ENCODE results near the gene MTAP. TPM values are rescaled to one million over a fixed set of nuclear protein-coding genes. Genes with fewer than 3 reads are reported as not detected.

The MTAP gene
- total and polyA plus RNA-seq, 9 of the 15 experiments (the other 6 are each of a cell fraction or from before 2014, with no cell fraction given): 0.07 TPM; not detected in 8

DNA sequence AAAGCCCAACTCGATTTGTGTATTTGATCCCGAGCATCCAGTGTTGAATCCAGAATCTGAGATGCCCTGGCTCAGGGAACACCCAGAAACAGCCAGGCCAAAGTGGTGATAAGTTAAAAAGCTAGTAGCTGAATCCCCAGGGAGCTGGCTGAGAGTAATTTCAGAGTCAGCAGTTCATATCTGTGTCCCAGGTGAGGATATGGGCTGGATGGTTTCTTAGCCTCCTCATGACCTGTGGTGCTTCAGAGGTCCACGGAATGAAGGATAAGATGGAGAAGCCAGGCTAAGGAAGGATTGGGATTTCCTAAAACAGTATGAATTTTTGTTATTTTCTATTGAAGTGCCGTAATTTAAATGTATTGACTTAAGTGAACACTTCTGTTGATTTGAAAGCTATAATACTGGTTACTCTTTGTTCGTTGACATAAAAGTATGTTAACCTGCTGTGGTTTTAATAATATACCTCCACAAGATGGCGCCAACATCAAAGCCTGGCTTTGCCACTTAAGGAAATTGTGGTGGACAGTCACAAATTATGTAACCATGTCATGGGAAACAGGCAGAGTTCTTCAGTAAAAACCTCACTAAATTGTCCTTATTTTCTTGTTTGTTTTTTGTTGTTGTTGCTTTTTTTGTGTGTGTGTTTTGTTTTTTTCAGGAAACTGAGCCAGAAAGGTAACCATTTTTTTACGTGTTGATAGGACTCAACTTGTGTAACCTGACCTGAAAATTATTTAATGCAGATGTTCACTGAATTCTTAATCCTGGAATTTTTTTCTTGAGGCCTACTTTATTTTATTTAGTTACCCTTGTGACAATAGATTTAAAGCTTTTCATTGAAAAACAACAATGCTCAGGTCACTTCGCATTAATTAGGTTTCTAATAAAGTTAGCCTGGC is 11.4 kb downstream of the MTAP start (continued):
- TF ChIP-seq, protein P1, sequence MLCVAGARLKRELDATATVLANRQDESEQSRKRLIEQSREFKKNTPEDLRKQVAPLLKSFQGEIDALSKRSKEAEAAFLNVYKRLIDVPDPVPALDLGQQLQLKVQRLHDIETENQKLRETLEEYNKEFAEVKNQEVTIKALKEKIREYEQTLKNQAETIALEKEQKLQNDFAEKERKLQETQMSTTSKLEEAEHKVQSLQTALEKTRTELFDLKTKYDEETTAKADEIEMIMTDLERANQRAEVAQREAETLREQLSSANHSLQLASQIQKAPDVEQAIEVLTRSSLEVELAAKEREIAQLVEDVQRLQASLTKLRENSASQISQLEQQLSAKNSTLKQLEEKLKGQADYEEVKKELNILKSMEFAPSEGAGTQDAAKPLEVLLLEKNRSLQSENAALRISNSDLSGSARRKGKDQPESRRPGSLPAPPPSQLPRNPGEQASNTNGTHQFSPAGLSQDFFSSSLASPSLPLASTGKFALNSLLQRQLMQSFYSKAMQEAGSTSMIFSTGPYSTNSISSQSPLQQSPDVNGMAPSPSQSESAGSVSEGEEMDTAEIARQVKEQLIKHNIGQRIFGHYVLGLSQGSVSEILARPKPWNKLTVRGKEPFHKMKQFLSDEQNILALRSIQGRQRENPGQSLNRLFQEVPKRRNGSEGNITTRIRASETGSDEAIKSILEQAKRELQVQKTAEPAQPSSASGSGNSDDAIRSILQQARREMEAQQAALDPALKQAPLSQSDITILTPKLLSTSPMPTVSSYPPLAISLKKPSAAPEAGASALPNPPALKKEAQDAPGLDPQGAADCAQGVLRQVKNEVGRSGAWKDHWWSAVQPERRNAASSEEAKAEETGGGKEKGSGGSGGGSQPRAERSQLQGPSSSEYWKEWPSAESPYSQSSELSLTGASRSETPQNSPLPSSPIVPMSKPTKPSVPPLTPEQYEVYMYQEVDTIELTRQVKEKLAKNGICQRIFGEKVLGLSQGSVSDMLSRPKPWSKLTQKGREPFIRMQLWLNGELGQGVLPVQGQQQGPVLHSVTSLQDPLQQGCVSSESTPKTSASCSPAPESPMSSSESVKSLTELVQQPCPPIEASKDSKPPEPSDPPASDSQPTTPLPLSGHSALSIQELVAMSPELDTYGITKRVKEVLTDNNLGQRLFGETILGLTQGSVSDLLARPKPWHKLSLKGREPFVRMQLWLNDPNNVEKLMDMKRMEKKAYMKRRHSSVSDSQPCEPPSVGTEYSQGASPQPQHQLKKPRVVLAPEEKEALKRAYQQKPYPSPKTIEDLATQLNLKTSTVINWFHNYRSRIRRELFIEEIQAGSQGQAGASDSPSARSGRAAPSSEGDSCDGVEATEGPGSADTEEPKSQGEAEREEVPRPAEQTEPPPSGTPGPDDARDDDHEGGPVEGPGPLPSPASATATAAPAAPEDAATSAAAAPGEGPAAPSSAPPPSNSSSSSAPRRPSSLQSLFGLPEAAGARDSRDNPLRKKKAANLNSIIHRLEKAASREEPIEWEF (CRISPR knock-in tag; IDR thresholded peaks at IDR 0.05): no peak
- TF ChIP-seq TAF9B (IDR thresholded peaks at IDR 0.05; ENCODE audit: partially characterized antibody) (no peak), SMAD4 (CRISPR knock-in tag; conservative IDR thresholded peaks at IDR 0.05) (no peak), ZNF3 (CRISPR knock-in tag; IDR thresholded peaks at IDR 0.05) (no peak)
- TF ChIP-seq, protein P2, sequence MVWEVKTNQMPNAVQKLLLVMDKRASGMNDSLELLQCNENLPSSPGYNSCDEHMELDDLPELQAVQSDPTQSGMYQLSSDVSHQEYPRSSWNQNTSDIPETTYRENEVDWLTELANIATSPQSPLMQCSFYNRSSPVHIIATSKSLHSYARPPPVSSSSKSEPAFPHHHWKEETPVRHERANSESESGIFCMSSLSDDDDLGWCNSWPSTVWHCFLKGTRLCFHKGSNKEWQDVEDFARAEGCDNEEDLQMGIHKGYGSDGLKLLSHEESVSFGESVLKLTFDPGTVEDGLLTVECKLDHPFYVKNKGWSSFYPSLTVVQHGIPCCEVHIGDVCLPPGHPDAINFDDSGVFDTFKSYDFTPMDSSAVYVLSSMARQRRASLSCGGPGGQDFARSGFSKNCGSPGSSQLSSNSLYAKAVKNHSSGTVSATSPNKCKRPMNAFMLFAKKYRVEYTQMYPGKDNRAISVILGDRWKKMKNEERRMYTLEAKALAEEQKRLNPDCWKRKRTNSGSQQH (CRISPR knock-in tag; IDR thresholded peaks at IDR 0.05): no peak
